ENCODE results near the gene MYLK. TPM values are rescaled to one million over a fixed set of nuclear protein-coding genes. Genes with fewer than 3 reads are reported as not detected.

Gene MYLK
- total and polyA plus RNA-seq, 2 donors (not counting 1 experiment from before 2014, with no cell fraction given), result 0.51 TPM; not detected in 1

DNA sequence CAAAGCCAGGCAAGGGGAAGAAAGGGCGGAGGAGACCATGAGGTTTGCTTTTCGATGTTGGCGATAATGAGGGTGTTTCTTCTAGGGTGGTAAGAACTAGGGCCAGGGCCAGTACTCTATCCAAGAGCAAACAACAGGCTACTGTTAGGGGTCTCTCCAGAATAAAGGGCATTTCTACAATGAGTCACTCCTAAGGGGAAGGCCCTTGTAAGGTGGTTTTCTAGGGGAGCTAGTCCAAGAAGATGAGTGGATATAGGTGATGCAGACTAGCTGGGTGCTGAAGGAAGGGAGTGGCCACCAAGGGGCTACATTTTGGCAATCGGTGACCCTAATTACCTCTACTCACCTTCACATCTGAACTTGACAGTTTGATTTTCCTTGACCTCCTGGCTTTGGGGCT lies 150.8 kb downstream of the MYLK start:
- ChIA-PET CTCF (no interaction called here), POLR2A (no interaction called here)
- H3K27ac Mint-ChIP-seq, result no peak overlapping the region
- no peak for TF ChIP-seq EZH2 (IDR thresholded peaks at IDR 0.05; ENCODE audit: borderline replicate concordance, insufficient read depth, low read depth, low read length, poor library complexity, severe bottlenecking)
- TF ChIP-seq, protein P1, sequence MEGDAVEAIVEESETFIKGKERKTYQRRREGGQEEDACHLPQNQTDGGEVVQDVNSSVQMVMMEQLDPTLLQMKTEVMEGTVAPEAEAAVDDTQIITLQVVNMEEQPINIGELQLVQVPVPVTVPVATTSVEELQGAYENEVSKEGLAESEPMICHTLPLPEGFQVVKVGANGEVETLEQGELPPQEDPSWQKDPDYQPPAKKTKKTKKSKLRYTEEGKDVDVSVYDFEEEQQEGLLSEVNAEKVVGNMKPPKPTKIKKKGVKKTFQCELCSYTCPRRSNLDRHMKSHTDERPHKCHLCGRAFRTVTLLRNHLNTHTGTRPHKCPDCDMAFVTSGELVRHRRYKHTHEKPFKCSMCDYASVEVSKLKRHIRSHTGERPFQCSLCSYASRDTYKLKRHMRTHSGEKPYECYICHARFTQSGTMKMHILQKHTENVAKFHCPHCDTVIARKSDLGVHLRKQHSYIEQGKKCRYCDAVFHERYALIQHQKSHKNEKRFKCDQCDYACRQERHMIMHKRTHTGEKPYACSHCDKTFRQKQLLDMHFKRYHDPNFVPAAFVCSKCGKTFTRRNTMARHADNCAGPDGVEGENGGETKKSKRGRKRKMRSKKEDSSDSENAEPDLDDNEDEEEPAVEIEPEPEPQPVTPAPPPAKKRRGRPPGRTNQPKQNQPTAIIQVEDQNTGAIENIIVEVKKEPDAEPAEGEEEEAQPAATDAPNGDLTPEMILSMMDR (IDR thresholded peaks at IDR 0.05), result no peak
- Histone ChIP-seq H3K27me3 (replicated peaks in 1 of 4; ENCODE audit: control extremely low read depth in 1 of 4, control insufficient read depth in 3 of 4, insufficient read depth in 4 of 4, low read length in 3 of 4) (peaks cover 0 to 3% (median 0%) of the 10 kb centered on the region in 4 experiments), H3K79me2 (ENCODE audit: control insufficient read depth, insufficient read depth, low read length) (no peaks in the 10 kb centered on the region), H3K4me3 (ENCODE audit: control extremely low read depth in 1 of 5, extremely low read depth in 1 of 5, insufficient read depth in 1 of 5, low read depth in 2 of 5, low read length in 4 of 5) (no peak overlapping the region), H4K20me1 (ENCODE audit: control insufficient read depth, insufficient read depth, low read length, poor library complexity, severe bottlenecking) (no peaks in the 10 kb centered on the region), H3K4me1 (ENCODE audit: control insufficient read depth in 2 of 2, insufficient read depth in 2 of 2, low read length in 2 of 2) (no peaks in the 10 kb centered on the region), H2AFZ (ENCODE audit: insufficient read depth, low read depth, low read length, poor library complexity, severe bottlenecking) (no peak overlapping the region), H3K27ac (ENCODE audit: low read length in 2 of 2) (no peak overlapping the region), H3K9ac (ENCODE audit: low read length) (no peak overlapping the region), H3K9me3 (ENCODE audit: control extremely low read depth in 1 of 3, control insufficient read depth in 2 of 3, insufficient read depth in 1 of 3, low read length in 2 of 3) (no peaks in the 10 kb centered on the region), H3K4me2 (replicated peaks; ENCODE audit: low read depth, low read length, poor library complexity, severe bottlenecking) (no peak overlapping the region), H3K36me3 (replicated peaks in 1 of 2; ENCODE audit: control extremely low read depth in 1 of 2, control insufficient read depth in 1 of 2, extremely low read depth in 1 of 2, insufficient read depth in 2 of 2, low read length in 1 of 2) (no peaks in the 10 kb centered on the region)
- H3K4me1 Mint-ChIP-seq, result no peaks in the 10 kb centered on the region
- intact Hi-C loops (cut with micrococcal nuclease), result no loop called here
- H3K27me3 Mint-ChIP-seq, result peaks cover 11% of the 10 kb centered on the region
- no peak overlapping the region for H3K4me3 Mint-ChIP-seq
- ATAC-seq (ENCODE audit: low read depth) (no peak), DNase-seq (no peak)
- H3K9me3 Mint-ChIP-seq (ENCODE audit: insufficient read depth), result no peaks in the 10 kb centered on the region
- 94% methylated on average over 3 of the region's 4 CpGs for WGBS (ENCODE audit: insufficient coverage)

DNA sequence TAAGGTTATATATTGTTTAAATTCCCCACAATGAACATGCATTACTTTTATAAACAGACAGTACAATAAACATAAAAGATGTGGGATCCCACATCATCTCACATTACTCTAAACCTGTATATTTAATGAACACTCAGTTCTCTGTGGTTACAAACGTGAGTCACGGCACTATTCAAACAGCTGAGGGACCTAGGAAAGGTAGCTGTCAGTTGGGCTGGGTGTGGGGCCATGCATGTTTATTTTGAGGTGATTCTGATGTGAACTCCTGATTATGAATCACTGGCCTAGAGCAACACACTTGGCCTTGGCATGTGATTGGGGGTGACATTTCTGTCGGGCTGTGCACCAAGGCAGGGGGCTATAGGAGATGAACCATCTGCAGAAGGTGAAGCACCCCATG lies 151.7 kb downstream of the MYLK start:
- H3K79me2 ChIP-seq (ENCODE audit: control insufficient read depth, insufficient read depth, low read length), result no peaks in the 10 kb centered on the region
- H4K20me1 ChIP-seq (ENCODE audit: control insufficient read depth, insufficient read depth, low read length, poor library complexity, severe bottlenecking), result no peaks in the 10 kb centered on the region
- ChIA-PET CTCF (no interaction called here), POLR2A (no interaction called here)
- no peak overlapping the region for H2AFZ ChIP-seq (ENCODE audit: insufficient read depth, low read depth, low read length, poor library complexity, severe bottlenecking)
- peaks cover 0 to 5% (median 0%) of the 10 kb centered on the region in 4 experiments for H3K27me3 ChIP-seq (replicated peaks in 1 of 4; ENCODE audit: control extremely low read depth in 1 of 4, control insufficient read depth in 3 of 4, insufficient read depth in 4 of 4, low read length in 3 of 4)
- H3K27ac ChIP-seq (ENCODE audit: low read length in 2 of 2), result no peak overlapping the region
- H3K9ac ChIP-seq (ENCODE audit: low read length), result no peak overlapping the region
- no peaks in the 10 kb centered on the region for H3K9me3 ChIP-seq (ENCODE audit: control extremely low read depth in 1 of 3, control insufficient read depth in 2 of 3, insufficient read depth in 1 of 3, low read length in 2 of 3)
- H3K4me3 ChIP-seq (ENCODE audit: control extremely low read depth in 1 of 5, extremely low read depth in 1 of 5, insufficient read depth in 1 of 5, low read depth in 2 of 5, low read length in 4 of 5), result no peak overlapping the region
- Mint-ChIP-seq H3K27ac (no peak overlapping the region), H3K4me1 (no peaks in the 10 kb centered on the region), H3K9me3 (ENCODE audit: insufficient read depth) (no peaks in the 10 kb centered on the region), H3K27me3 (peaks cover 15% of the 10 kb centered on the region), H3K4me3 (no peak overlapping the region)
- intact Hi-C loops (cut with micrococcal nuclease), result no loop called here
- WGBS (ENCODE audit: insufficient coverage), result 93% methylated on average over 1 of the region's 3 CpGs
- ATAC-seq (ENCODE audit: low read depth) (no peak), DNase-seq (no peak)
- H3K4me1 ChIP-seq (ENCODE audit: control insufficient read depth in 2 of 2, insufficient read depth in 2 of 2, low read length in 2 of 2), result no peaks in the 10 kb centered on the region
- no peak overlapping the region for H3K4me2 ChIP-seq (replicated peaks; ENCODE audit: low read depth, low read length, poor library complexity, severe bottlenecking)
- no peaks in the 10 kb centered on the region for H3K36me3 ChIP-seq (replicated peaks in 1 of 2; ENCODE audit: control extremely low read depth in 1 of 2, control insufficient read depth in 1 of 2, extremely low read depth in 1 of 2, insufficient read depth in 2 of 2, low read length in 1 of 2)
- no peak for TF ChIP-seq EZH2 (IDR thresholded peaks at IDR 0.05; ENCODE audit: borderline replicate concordance, insufficient read depth, low read depth, low read length, poor library complexity, severe bottlenecking)
- TF ChIP-seq, protein P1 (IDR thresholded peaks at IDR 0.05), result no peak

Data from B cell (primary cell).